ENCODE data around the gene IGHMBP2. TPM values are rescaled to one million over a fixed set of nuclear protein-coding genes. Genes with fewer than 3 reads are reported as not detected.
A peak's percentile ranks its signal among the peaks of the same experiment; 100 is the strongest.

The IGHMBP2 gene
- total RNA-seq, 4 donors from 2014 or later, result 22.9 to 55.0 (median 30.3) TPM

- H3K9me3 ChIP-seq, result no peaks in the 10 kb centered on the region
- 30% methylated on average over 18 of the region's 18 CpGs for WGBS
- DNase-seq (ENCODE audit: low spot score in 2 of 2), result no peak
- no peaks in the 10 kb centered on the region for H3K36me3 ChIP-seq
- H3K27me3 ChIP-seq, result no peaks in the 10 kb centered on the region
- H3K4me3 ChIP-seq, result no peak overlapping the region
- TF ChIP-seq POLR2AphosphoS5 (IDR thresholded peaks at IDR 0.05) (no peak), POLR2A (IDR thresholded peaks at IDR 0.05) (no peak), EP300 (IDR thresholded peaks at IDR 0.05) (no peak)
- TF ChIP-seq, protein P1, sequence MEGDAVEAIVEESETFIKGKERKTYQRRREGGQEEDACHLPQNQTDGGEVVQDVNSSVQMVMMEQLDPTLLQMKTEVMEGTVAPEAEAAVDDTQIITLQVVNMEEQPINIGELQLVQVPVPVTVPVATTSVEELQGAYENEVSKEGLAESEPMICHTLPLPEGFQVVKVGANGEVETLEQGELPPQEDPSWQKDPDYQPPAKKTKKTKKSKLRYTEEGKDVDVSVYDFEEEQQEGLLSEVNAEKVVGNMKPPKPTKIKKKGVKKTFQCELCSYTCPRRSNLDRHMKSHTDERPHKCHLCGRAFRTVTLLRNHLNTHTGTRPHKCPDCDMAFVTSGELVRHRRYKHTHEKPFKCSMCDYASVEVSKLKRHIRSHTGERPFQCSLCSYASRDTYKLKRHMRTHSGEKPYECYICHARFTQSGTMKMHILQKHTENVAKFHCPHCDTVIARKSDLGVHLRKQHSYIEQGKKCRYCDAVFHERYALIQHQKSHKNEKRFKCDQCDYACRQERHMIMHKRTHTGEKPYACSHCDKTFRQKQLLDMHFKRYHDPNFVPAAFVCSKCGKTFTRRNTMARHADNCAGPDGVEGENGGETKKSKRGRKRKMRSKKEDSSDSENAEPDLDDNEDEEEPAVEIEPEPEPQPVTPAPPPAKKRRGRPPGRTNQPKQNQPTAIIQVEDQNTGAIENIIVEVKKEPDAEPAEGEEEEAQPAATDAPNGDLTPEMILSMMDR (IDR thresholded peaks at IDR 0.05), result no peak
- H3K27ac ChIP-seq, result peak overlapping the region; percentile 9
- H3K4me1 ChIP-seq, result peaks cover 12% of the 10 kb centered on the region
Observed at GRCh38 chr11:68946416-68947090, 42.9 kb downstream of the IGHMBP2 start.

DNA sequence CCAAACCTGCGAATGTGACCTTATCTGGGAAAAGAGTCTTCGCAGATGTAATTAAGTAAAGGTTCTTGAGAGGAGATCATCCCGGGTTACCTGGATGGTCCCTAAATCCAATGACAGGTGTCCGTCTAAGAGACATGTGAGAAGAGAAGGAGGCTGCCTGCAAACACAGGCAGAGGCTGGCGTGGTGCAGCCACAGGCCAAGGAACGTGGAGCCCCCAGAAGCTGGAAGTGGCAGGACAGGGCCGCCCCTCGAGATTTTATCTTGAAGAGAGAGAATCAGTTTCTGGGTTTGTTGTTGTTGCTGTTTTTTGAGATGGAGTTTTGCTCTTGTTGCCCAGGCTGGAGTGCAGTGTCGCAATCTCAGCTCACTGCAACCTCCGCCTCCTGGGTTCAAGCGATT, 43.5 kb downstream of the IGHMBP2 start:
- Histone ChIP-seq H3K36me3 (no peaks in the 10 kb centered on the region), H3K9me3 (no peaks in the 10 kb centered on the region), H3K4me1 (peaks cover 12% of the 10 kb centered on the region), H3K27ac (no peak overlapping the region), H3K4me3 (no peak overlapping the region), H3K27me3 (no peaks in the 10 kb centered on the region)
- no peak for DNase-seq (ENCODE audit: low spot score in 2 of 2)
- TF ChIP-seq, protein P1 (IDR thresholded peaks at IDR 0.05), result no peak
- TF ChIP-seq EP300 (IDR thresholded peaks at IDR 0.05) (no peak), POLR2AphosphoS5 (IDR thresholded peaks at IDR 0.05) (no peak), POLR2A (IDR thresholded peaks at IDR 0.05) (no peak)
- 81% methylated on average over 11 of the region's 11 CpGs for WGBS

- H3K9me3 ChIP-seq, result no peaks in the 10 kb centered on the region
- peaks cover 12% of the 10 kb centered on the region for H3K4me1 ChIP-seq
- TF ChIP-seq POLR2AphosphoS5 (IDR thresholded peaks at IDR 0.05), result no peak
- TF ChIP-seq, protein P1 (IDR thresholded peaks at IDR 0.05), result no peak
- no peak for TF ChIP-seq EP300 (IDR thresholded peaks at IDR 0.05)
- no peak for TF ChIP-seq POLR2A (IDR thresholded peaks at IDR 0.05)
- DNase-seq (ENCODE audit: low spot score in 2 of 2), result no peak
- no peaks in the 10 kb centered on the region for H3K27me3 ChIP-seq
- WGBS, result 89% methylated on average over 2 of the region's 2 CpGs
- H3K36me3 ChIP-seq, result no peaks in the 10 kb centered on the region
- H3K27ac ChIP-seq, result no peak overlapping the region
- no peak overlapping the region for H3K4me3 ChIP-seq
Observed at GRCh38 chr11:68948496-68948895, 44.8 kb downstream of the IGHMBP2 start.

- Histone ChIP-seq H3K4me3 (no peak overlapping the region), H3K9me3 (no peaks in the 10 kb centered on the region), H3K27me3 (no peaks in the 10 kb centered on the region), H3K36me3 (no peaks in the 10 kb centered on the region), H3K4me1 (peaks cover 10% of the 10 kb centered on the region), H3K27ac (no peak overlapping the region)
- DNase-seq (ENCODE audit: low spot score in 2 of 2), result no peak
- 96% methylated on average over 17 of the region's 17 CpGs for WGBS
- TF ChIP-seq POLR2AphosphoS5 (IDR thresholded peaks at IDR 0.05) (no peak), POLR2A (IDR thresholded peaks at IDR 0.05) (no peak), EP300 (IDR thresholded peaks at IDR 0.05) (no peak)
- TF ChIP-seq, protein P1 (IDR thresholded peaks at IDR 0.05), result no peak
Observed at GRCh38 chr11:68948935-68949334, 45.2 kb downstream of the IGHMBP2 start.

- H3K4me1 ChIP-seq, result peaks cover 15% of the 10 kb centered on the region
- TF ChIP-seq, protein P1 (IDR thresholded peaks at IDR 0.05), result peak in 1 of 2 donors; percentile 7
- TF ChIP-seq POLR2A (IDR thresholded peaks at IDR 0.05), result no peak
- H3K27ac ChIP-seq, result no peak overlapping the region
- no peak for DNase-seq (ENCODE audit: low spot score in 2 of 2)
- H3K36me3 ChIP-seq, result no peaks in the 10 kb centered on the region
- no peaks in the 10 kb centered on the region for H3K9me3 ChIP-seq
- no peaks in the 10 kb centered on the region for H3K27me3 ChIP-seq
- H3K4me3 ChIP-seq, result no peak overlapping the region
- 74% methylated on average over 2 of the region's 5 CpGs for WGBS
Observed at GRCh38 chr11:68950270-68950669, 46.6 kb downstream of the IGHMBP2 start.

Measured in suprapubic skin (tissue), 4 donors.